ENCODE data around the gene PRPSAP2. TPM values are rescaled to one million over a fixed set of nuclear protein-coding genes. Genes with fewer than 3 reads are reported as not detected.

PRPSAP2 gene
- total RNA-seq, 1 experiment from 2014 or later = 37.8 TPM

GRCh38 chr17:18928628-18929125 is 70.7 kb downstream of the PRPSAP2 start:
- POLR2A ChIA-PET = no interaction called here
- H2AFZ ChIP-seq (ENCODE audit: low read depth, low read length, poor library complexity, severe bottlenecking) = no peak overlapping the region
- intact Hi-C loops (cut with micrococcal nuclease) = no loop called here
- no peak overlapping the region for H3K4me2 ChIP-seq (ENCODE audit: low read length)
- no peak for ATAC-seq
- BruUV-seq (replicated peaks) = no TSS peak
- H3K9me2 ChIP-seq (ENCODE audit: insufficient read depth) = no peaks in the 10 kb centered on the region
- no peak overlapping the region for H3K4me3 ChIP-seq (replicated peaks in 1 of 2; ENCODE audit: low read depth in 1 of 2, low read length in 2 of 2)
- RAD21 ChIA-PET (ENCODE audit: low non-redundant PET in 1 of 2, low total read pairs in 2 of 2, uncharacterized antibody in 2 of 2, unreplicated experiment in 2 of 2) = no interaction called here
- H3K27me3 ChIP-seq (ENCODE audit: insufficient read depth, low read length) = no peaks in the 10 kb centered on the region
- no peak for DNase-seq (ENCODE audit: low read depth, low spot score)
- 0 out of 2 replicates have a peak, but pooled peaks cover under 1% of the 10 kb centered on the region for H3K79me2 ChIP-seq (ENCODE audit: insufficient read depth, low read length)
- H3K36me3 ChIP-seq (ENCODE audit: control insufficient read depth in 1 of 2, insufficient read depth in 2 of 2, low read length in 2 of 2) = peaks cover 4 to 5% of the 10 kb centered on the region in 2 experiments; a peak in 1 of 4 replicates
- no peak overlapping the region for H3K9ac ChIP-seq (ENCODE audit: low read length)
- H3K27ac ChIP-seq (ENCODE audit: low read depth, low read length) = no peak overlapping the region
- CTCF ChIA-PET = no interaction called here
- no peaks in the 10 kb centered on the region for H3K9me3 ChIP-seq (ENCODE audit: control insufficient read depth in 1 of 2, insufficient read depth in 1 of 2, low read depth in 1 of 2, low read length in 2 of 2)
- H3K4me1 ChIP-seq (ENCODE audit: control insufficient read depth in 1 of 2, insufficient read depth in 2 of 2, low read length in 2 of 2) = no peaks in the 10 kb centered on the region
- TF ChIP-seq EGR1 (IDR thresholded peaks at IDR 0.05; ENCODE audit: low read depth) (no peak), EZH2 (IDR thresholded peaks at IDR 0.05) (no peak), ZNF274 (IDR thresholded peaks at IDR 0.05; ENCODE audit: low read depth, low read length) (no peak), FOSL1 (IDR thresholded peaks at IDR 0.05; ENCODE audit: low read depth) (no peak), EZH2phosphoT487 (IDR thresholded peaks at IDR 0.05; ENCODE audit: borderline replicate concordance) (no peak), SIN3A (IDR thresholded peaks at IDR 0.05; ENCODE audit: low read depth) (no peak), SRF (IDR thresholded peaks at IDR 0.05; ENCODE audit: low read depth) (no peak), ATF3 (IDR thresholded peaks at IDR 0.05) (no peak), ZFX (IDR thresholded peaks at IDR 0.05) (no peak), JUND (IDR thresholded peaks at IDR 0.05) (no peak), TCF7L2 (IDR thresholded peaks at IDR 0.05; ENCODE audit: borderline replicate concordance, extremely low read depth, insufficient read depth, insufficient read length) (no peak)
- TF ChIP-seq, protein P1, sequence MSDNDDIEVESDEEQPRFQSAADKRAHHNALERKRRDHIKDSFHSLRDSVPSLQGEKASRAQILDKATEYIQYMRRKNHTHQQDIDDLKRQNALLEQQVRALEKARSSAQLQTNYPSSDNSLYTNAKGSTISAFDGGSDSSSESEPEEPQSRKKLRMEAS (IDR thresholded peaks at IDR 0.05) = no peak
- no peaks in the 10 kb centered on the region for H4K20me1 ChIP-seq (ENCODE audit: insufficient read depth)

All from HCT116 (cell line).